Stimulated activated CD4-positive, alpha-beta T cell treated with anti-CD3 and anti-CD28 coated beads, Interleukin-1b, Interleukin-23, amount 100 ng/mL, for 48 hours (primary cell): ENCODE data around the gene CTSA.
"Not testable (repeated sequence)": the region's sequence is repeated elsewhere in the genome, so short reads cannot be mapped to it uniquely, and the experiment has no call there.

ENCODE experiments used
- DNase-seq: peaks from one replicate; pipeline ENCODE4 v3.0.0-alpha.2; 2020

Gene CTSA

GRCh38 chr20:45867136-45867818, 23.9 kb upstream of the CTSA start:
- DNase-seq = no peak

- no peak for DNase-seq
These were observed 23.3 kb upstream of the CTSA start for GRCh38 chr20:45867819-45868176.

GRCh38 chr20:45872626-45873025, 18.5 kb upstream of the CTSA start:
- DNase-seq = no peak

- DNase-seq = no peak
These were observed 17.6 kb upstream of the CTSA start for GRCh38 chr20:45873409-45874103.

- DNase-seq = not testable (repeated sequence)
These were observed 17.0 kb upstream of the CTSA start for GRCh38 chr20:45874104-45874481.

- no peak for DNase-seq
These were observed 16.6 kb upstream of the CTSA start for GRCh38 chr20:45874576-45874975.

GRCh38 chr20:45878076-45878761, 12.9 kb upstream of the CTSA start:
- no peak for DNase-seq

- peak; percentile 99 for DNase-seq
These were observed 9.9 kb upstream of the CTSA start, which contains the start of gene ZSWIM1 for GRCh38 chr20:45880988-45881788. Gene ZSWIM1 (plus strand): TSS chr20:45881227. CDS start chr20:45882593, 1,366 bp downstream.

GRCh38 chr20:45882469-45883099, 8.6 kb upstream of the CTSA start:
- DNase-seq = no peak

- DNase-seq = no peak
These were observed 8.1 kb upstream of the CTSA start for GRCh38 chr20:45883100-45883469.

GRCh38 chr20:45886590-45887345, 4.4 kb upstream of the CTSA start:
- no peak for DNase-seq

GRCh38 chr20:45887346-45887715, 3.8 kb upstream of the CTSA start, which contains the start of gene SPATA25:
Gene SPATA25 (minus strand): TSS chr20:45887622. CDS start chr20:45887590, 32 bp downstream.
- DNase-seq = no peak

- no peak for DNase-seq
These were observed 2.5 kb upstream of the CTSA start for GRCh38 chr20:45888681-45889080.

- peak; percentile 57 for DNase-seq
These were observed 804 bp upstream of the CTSA start for GRCh38 chr20:45890077-45890984.

GRCh38 chr20:45892049-45892825, 1.1 kb downstream of the CTSA start:
- no peak for DNase-seq

- no peak for DNase-seq
These were observed 1.8 kb downstream of the CTSA start for GRCh38 chr20:45892828-45893500.

- no peak for DNase-seq
These were observed 2.7 kb downstream of the CTSA start for GRCh38 chr20:45893831-45894230.

GRCh38 chr20:45894797-45895196, 3.7 kb downstream of the CTSA start:
- no peak for DNase-seq

- DNase-seq = no peak
These were observed 5.6 kb downstream of the CTSA start for GRCh38 chr20:45896641-45897161.
